NCI-H2171 (cell line): Measurements from ENCODE around the gene MGAT1.
"Not testable (repeated sequence)": the region's sequence is repeated elsewhere in the genome, so short reads cannot be mapped to it uniquely, and the experiment has no call there.

Experiments
- DNase-seq: peaks from one replicate; lab custom pipeline; 2025; lab: John Stamatoyannopoulos, UW

Gene MGAT1

GRCh38 chr5:180785121-180785781 lies 17.4 kb downstream of the MGAT1 start:
- DNase-seq = no peak

GRCh38 chr5:180784497-180785097 lies 18.0 kb downstream of the MGAT1 start:
- peak; percentile 4 for DNase-seq

- no peak for DNase-seq
Observed at GRCh38 chr5:180783340-180784052, 19.1 kb downstream of the MGAT1 start.

DNA sequence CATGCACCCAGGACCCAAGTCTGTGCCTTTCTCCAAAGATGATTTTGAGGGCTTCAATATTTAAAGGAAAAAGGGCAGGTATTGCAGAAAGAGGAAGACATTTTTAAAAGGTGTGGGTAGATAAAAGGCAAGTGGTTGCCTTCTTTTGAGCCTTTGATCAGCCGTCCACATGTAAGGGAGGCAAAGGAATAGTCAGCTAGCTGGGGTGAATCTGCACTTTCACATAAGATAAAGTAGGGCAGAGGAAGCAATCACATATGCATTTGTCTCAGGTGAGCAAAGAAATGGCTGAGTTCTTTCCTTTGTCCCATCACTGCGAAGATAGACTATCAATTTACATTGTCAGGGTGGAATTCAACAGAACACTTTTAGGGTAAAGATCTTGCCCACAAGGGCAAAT lies 19.9 kb downstream of the MGAT1 start:
- DNase-seq = no peak

DNA sequence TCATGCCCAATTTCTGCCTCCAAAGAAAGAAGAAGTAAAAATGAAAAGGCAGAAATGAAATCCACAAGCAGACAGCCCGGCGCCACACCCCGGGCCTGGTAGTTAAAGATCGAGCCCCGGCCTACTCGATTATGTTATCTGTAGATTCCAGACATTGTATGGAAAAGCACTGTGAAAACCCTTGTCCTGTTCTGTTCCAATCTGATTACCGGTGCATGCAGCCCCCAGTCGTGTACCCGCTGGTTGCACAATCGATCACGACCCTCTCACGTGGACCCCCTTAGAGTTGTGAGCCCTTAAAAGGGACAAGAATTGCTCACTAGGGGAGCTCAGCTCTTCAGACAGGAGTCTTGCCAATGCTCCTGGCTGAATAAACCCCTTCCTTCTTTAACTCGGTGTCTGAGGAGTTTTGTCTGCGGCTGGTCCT lies 20.7 kb downstream of the MGAT1 start:
- DNase-seq = not testable (repeated sequence)

GRCh38 chr5:180779985-180780610 lies 22.5 kb downstream of the MGAT1 start:
- no peak for DNase-seq

GRCh38 chr5:180777475-180777874 lies 25.1 kb downstream of the MGAT1 start:
- DNase-seq = no peak

DNA sequence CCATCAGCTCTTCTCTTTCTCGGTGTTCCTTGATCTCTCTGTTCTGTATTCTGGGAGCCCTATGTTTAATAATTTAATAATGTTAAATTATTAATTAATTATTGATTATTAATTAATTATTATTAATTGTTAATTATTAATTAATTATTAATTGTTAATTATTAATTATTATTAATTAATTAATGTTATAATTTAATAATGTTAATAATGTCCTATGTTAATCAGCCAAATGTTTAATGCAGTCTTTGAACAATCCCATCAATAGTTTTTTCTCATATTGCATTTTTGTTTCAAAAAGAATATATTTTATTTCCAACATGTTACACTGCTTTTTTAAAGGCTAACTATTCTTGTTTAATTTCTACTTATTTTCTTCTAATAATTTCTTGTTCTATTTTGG lies 26.2 kb downstream of the MGAT1 start:
- no peak for DNase-seq

DNA sequence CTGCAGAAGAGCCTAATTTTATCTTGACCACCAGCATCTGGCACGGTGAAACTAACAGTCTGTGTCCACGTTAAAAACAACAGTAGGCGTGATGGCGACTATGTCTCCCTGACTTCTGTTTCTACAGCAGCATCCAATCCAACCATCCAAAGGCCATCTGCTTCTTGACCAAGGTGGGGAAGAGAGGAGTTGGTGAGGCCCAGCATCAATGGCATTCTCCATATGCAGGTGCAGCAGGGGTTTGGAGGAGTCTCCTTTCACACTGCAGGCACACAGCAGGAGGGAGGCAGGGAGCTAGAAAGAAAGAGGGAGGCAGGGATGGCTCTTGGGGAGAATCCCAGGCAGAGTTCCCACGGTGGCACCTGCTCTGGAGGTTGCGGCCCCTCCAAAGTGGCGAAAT lies 27.0 kb downstream of the MGAT1 start:
- DNase-seq = no peak

- no peak for DNase-seq
Observed at GRCh38 chr5:180771839-180772238, 30.8 kb downstream of the MGAT1 start.

- DNase-seq = no peak
Observed at GRCh38 chr5:180769821-180770220, 32.8 kb downstream of the MGAT1 start.

DNA sequence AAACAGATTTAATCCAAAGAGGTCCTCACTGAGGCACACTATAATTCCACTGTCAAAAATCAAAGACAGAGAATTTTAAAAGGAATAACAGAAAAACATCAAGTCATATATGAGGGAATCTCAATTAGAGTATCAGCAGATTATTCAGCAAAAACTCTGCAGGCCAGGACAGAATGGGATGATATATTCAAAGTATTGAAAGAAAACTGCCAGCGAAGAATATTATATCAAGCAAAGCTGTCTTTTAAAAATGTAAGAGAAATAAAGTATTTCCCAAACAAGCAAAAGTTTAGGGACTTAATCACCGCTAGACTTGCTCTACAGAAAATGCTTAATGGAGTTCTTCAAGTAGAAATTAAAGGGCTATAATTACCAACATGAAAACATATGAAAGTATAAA lies 47.0 kb downstream of the MGAT1 start:
- DNase-seq = no peak

DNA sequence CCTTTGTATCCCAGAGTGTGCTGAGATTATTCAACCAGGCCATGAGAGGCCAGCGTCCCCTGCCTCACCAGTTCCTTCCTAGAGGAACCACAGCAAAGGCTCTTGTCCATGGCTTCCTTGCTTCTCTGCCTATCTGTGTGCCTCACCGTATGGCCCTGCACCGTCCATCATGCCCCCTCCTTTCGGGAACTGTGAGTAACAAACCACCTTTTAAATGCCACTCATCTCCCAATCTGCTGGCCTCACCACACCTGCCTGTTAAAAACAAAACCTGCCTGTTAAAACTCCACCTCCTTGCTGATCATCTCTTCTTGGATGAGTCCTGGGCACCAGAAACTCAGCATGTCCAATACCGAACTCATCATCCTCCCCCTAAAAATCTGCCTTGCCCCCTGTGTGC lies 58.4 kb downstream of the MGAT1 start:
- no peak for DNase-seq

GRCh38 chr5:180742727-180743126 lies 59.9 kb downstream of the MGAT1 start:
- DNase-seq = no peak

- not testable (repeated sequence) for DNase-seq
Observed at GRCh38 chr5:180740953-180741352, 61.7 kb downstream of the MGAT1 start.

GRCh38 chr5:180739958-180740357 lies 62.6 kb downstream of the MGAT1 start, which contains the start of gene OR2Y1:
TSS of gene OR2Y1 (minus strand) at chr5:180740058. CDS start at chr5:180740058, 0 bp downstream.
- DNase-seq = no peak

DNA sequence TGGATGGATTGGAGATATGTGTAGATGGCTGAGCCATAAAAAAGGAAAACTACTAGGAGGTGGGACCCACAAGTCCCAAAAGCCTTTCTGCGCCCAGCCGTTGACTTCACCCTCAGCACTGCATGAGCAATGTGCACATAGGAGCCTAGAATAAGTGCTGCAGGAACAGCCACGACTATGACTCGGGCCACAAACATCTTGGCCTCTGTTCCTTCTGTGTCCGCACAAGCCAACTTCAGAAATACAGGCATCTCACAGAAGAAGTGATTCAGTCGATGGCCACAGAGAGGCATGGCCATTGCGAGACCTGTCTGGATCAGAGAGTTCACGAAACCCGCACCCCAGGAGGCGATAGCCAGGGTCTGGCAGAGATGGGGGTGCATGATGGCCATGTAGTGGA lies 63.3 kb downstream of the MGAT1 start:
- DNase-seq = no peak

- DNase-seq = no peak
Observed at GRCh38 chr5:180736536-180736935, 66.1 kb downstream of the MGAT1 start.
